HG03439 (cell line): ENCODE measurements around the gene ZDHHC4.
A peak's percentile ranks its signal among the peaks of the same experiment; 100 is the strongest.
"Not testable (repeated sequence)": the region's sequence is repeated elsewhere in the genome, so short reads cannot be mapped to it uniquely, and the experiment has no call there.

Experiments
- ATAC-seq: cut with Tn5 transposase; IDR thresholded peaks from one replicate; pipeline ENCODE4 v1.9.1; 2021; ENCODE audit warnings: mild to moderate bottlenecking, moderate library complexity; ENCODE audit not compliant: unreplicated experiment

ZDHHC4 gene

DNA sequence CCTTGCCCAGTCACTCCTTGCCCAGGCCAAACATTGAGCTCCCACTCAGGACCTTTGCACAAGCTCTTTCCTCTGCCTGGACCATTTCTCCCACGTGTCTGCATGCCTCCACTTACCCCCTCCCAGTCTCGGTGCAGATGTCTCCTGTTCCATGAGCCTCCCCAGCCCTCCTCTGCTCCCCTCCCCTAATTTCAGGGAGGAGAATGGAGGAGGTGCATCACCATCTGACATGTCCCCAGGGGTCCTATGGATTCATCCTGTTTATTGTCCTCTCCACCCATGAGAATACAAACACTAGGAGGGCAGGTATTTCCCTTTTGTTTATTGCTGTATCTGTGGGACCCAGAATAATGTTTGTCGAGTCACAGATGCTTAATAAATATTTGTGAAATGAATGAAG, 17.4 kb upstream of the ZDHHC4 start:
- no peak for ATAC-seq

GRCh38 chr7:6562106-6562505, 15.1 kb upstream of the ZDHHC4 start:
- ATAC-seq, result no peak

DNA sequence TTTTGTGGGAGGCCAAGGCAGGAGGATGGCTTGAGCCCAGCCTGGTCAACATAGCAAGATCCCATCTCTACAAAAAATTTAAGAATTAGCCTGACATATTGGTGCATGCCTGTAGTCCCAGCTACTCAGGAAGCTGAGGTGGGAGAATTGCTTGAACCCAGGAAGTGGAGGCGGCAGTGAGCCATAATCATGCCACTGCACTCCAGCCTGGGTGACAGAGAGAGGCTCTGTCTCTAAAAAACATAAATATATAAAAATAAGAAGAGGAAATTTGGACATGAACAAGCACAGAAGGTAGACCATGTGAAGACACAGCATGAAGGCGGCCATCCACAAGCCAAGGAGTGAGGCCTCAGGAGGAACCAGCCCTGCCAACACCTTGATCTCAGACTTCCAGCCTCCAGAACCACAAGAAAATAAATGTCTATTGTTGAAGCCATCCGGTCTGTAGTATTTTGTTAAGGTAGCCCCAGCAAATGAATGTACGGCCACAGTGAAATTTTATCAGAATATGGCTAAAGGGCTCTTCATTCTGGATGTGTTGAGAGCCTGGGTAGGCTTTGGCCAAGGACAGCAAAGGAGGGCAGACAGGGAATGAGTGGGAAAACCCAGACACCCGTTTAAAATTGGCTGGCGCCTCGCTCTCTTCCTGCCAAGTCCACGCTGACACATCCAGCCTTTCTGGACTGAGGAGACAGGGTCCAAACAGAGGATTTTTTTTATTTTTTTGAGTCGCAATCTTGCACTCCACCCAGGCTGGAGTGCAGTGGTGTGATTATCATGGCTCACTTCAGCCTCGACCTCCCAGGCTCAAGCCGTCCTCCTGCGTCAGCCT, 13.1 kb upstream of the ZDHHC4 start:
- ATAC-seq, result no peak

DNA sequence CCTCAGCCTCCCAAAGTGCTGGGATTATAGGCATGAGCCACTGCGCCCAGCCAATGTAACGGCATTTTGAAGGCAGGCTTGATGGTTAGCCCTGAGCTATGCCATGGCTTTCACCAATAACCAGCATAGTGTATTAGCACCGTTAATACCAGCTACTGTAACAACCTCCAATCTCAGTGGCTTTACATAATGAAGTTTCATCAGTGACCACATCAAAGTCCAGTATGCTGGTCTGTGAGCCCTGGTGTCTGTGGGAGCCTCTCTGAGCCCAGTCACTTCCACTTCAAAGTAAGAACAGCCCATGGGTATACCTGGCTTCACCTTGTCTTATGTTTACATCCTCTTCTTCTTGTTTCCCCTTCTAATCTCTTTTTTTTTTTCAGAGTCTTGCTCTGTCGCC, 11.6 kb upstream of the ZDHHC4 start:
- ATAC-seq, result no peak

DNA sequence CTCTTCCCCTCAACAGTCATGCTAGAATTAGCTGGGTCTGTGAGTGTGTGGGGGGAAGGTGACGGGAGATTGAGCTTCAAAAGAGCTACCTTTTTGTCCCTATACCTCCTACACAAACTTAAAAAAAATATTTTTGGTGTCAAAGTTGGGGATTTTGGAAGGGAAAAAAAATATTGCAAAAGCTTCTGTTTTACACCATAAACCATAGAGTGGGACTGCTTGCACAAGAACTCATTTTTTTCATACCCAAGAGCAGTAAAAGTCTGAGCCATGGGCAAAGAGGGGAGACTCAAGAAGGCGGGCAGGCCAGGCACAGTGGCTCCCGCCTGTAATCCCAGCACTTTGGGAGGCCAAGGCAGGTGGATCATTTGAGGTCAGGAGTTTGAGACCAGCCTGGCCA, 9.4 kb upstream of the ZDHHC4 start:
- no peak for ATAC-seq

GRCh38 chr7:6571160-6571779, 6.0 kb upstream of the ZDHHC4 start:
- no peak for ATAC-seq

- no peak for ATAC-seq
Observed at GRCh38 chr7:6575281-6576023, 1.8 kb upstream of the ZDHHC4 start.

GRCh38 chr7:6576024-6576866, 1.0 kb upstream of the ZDHHC4 start:
- ATAC-seq, result no peak

DNA sequence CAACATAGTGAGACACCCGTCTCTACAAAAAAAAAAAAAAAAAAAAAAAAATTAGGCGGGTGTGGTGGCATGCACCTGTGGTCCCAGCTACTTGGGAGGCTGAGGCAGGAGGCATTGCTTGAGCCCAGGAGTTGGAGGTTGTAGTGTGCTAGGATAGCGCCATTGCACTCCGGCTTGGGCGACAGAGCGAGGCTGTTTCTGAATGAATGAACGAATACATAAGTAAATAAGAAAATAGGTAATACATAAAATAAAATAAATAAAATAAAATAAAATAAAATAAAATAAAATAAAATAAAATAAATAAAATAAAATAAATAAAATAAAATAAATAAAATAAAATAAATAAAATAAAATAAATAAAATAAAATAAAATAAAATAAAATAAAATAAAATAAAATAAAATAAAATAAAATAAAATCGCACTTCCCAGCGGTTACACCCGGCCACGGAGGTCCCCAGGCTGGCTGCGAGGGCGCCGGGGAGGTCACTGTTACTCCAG, 336 bp upstream of the ZDHHC4 start:
- not testable (repeated sequence) for ATAC-seq

DNA sequence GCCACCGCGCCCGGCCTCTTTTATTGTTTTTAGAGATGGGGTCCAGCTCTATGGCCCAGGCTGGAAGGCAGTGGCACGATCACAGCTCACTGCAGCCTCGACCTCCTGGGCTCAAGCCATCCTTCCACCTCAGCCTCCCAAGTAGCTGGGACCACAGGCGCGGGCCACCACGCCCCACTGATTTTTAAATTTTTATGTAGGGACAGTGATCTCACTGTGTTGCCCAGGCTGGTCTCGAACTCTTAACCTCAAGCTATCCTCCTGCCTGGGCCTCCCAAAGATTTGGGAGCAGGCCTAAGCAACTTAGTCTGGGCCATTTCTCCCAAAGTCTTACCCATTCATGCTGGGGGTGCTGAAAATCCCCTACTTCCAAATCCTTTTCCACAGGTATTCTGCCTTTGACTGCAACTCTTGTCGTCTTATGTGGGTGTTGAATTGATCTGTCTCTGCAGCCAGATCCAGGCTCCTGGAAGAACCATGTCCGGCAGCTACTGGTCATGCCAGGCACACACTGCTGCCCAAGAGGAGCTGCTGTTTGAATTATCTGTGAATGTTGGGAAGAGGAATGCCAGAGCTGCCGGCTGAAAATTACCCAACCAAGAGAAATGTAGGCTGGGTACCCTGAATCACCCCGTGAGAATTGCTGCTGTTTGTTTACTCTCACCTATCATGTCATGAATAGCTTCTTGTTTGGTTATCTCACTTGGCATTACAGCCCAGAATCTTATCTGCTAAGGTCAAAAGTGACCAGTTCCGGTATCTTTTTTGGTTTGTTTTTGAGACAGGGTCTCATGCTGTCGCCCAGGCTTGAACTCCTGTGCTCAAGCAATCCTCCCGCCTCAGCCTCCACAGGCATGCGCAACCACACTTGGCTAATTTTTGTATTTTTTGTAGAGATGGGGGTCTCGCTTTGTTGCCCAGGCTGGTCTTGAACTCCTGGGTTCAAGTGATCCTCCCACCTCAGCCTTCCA, 1.1 kb downstream of the ZDHHC4 start:
- ATAC-seq, result no peak

GRCh38 chr7:6579446-6579845, 2.2 kb downstream of the ZDHHC4 start:
- no peak for ATAC-seq

- ATAC-seq, result not testable (repeated sequence)
Observed at GRCh38 chr7:6585746-6586432, 8.6 kb downstream of the ZDHHC4 start.

GRCh38 chr7:6588566-6588965, 11.3 kb downstream of the ZDHHC4 start:
- ATAC-seq, result no peak

DNA sequence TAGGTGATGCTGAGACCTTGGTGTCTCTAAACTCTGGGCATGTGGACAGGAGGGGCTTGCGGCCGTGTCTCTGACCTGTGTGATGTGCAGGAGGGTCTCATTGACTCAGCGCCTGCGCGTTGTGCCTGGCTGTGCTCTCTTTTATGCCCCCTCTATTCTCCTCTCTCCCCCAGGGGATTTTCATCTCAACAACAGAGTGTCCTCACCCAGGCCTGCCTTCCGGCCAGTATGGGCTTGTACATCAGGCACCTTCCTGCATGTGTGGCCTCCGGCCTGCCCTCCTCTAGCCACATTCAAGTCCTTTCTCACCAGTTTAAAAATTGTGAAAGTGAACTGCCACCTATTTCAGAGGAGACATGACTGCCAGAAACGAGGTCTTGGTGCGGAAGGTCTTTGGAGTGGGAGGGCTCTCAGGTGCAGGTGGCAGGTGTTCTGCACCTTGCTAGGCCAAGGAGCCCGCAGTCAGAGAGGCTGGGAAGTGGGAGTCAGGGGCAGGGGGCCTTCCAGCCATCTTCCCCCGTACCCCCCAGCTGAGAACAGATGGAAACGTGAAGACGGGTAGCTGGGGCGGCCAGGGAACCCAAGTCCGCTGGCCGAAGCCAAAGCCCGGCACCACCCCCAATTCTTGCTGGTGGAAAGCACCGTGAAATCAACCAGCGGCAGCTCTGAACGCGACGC, 12.0 kb downstream of the ZDHHC4 start:
- ATAC-seq, result no peak

GRCh38 chr7:6589829-6590644, 12.8 kb downstream of the ZDHHC4 start, which contains the start of gene INTS15:
Gene INTS15 (plus strand): TSS chr7:6590021. CDS start chr7:6590284, 263 bp downstream.
- peak; percentile 83 for ATAC-seq

DNA sequence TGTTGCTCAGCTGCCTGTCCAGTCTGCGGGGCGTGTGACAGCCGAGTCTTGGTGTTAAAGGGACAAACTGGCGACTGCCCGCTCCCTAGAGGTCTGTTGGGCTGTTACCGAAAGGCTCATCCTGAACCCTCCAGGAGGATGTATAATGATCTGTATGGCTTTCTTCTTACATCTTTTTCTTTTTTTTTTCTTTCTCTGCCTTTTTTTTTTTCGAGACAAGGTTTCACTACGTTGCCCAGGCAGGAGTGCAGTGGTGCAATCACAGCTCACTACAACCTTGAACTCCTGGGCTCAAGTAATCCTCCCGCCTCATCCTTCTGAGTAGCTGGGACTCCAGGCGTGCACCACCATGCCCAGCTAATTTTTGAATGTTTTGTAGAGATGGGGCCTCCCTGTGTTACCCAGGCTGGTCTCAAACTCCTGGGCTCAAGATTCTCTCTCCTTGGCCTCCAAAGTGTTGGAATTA, 13.4 kb downstream of the ZDHHC4 start:
- no peak for ATAC-seq

GRCh38 chr7:6600093-6600492, 22.8 kb downstream of the ZDHHC4 start:
- ATAC-seq, result no peak
